ENCODE data around the gene NTMT1. TPM values are rescaled to one million over a fixed set of nuclear protein-coding genes. Genes with fewer than 3 reads are reported as not detected.

The NTMT1 gene
- total RNA-seq, 1 donor from 2014 or later = 15.7 TPM

DNA sequence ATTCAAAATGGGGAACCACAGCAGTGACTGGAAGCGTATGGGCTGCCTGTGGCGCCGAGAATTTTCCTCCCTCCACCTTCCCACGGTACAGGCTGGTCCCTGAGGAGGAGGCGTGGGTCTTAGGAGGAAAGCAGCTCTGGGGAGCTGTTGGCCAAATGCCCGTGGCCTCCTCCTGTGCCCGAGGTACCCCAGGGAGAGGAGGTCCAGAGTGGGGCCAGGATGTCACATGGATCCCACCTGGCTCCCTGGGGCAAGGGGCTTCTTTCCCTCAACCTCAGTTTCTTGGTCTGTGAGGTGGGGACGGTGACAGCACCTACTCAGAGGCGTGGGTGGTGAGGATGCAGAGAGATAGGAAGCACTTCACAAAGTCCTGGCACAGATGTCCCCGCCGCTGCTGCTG lies 56.0 kb downstream of the NTMT1 start:
- no peak for DNase-seq

DNA sequence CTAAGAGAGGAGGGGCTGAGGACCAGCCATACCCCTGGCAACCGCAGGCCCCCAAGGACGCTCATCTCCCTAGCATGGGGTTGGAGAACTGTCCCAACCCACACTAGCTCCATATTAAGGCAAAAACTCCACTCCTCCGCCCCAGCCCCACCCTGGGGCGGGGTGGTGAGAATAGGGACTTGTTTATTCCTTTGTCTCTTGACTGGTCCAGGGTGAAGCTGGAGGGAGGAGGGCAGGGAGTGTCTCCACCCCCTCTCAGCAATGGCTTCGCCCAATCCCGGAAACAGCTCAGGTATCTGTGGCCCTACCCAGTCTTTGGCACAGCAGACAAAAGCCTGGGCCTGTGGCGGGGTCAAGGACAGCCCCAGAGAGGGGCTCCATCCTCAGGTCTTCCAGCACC lies 56.4 kb downstream of the NTMT1 start:
- no peak for DNase-seq

DNA sequence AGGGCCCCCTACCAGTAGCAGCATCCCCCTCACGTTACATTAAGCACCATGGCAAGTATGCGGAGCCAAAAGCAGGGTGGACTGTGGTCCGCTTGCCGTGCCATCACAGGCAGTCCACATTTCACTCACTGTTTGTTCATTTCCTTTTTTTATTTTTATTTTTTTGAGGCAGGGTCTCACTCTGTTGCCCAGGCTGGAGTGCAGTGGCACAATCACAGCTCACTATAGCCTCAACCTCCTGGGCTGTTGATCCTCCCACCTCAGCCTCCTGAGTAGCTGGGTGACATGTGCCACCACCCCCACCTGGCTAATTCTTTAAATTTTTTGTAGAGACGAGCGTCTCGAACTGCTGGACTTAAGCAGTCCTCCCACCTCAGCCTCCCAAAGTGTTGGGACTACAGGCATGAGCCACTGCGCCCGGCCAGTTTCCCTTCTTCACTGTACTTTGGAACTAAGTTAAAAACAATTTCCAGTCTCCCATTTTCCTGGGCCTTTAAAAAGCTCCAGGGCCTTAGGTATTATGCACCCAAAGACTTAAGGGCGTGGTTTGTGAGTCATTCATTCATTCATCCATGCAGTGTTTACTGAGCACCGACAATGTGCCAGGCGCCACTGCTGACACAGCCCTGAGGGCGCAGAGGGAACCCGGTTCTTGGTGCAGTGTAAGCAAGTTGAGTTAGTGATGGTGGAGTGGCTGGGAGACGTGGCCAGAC lies 59.4 kb downstream of the NTMT1 start:
- no peak for DNase-seq

Other genes starting within 250 kb of the NTMT1 start
- gene C9orf50, start 5.1 kb upstream of the NTMT1 start, total RNA-seq = not detected in 2 replicates
- gene ASB6, start 16.0 kb downstream of the NTMT1 start, total RNA-seq = 17.9 and 21.5 TPM in 2 replicates
- gene PRRX2, start 39.5 kb downstream of the NTMT1 start, total RNA-seq = 0.56 and 1.2 TPM in 2 replicates
- gene PTGES, start 126.9 kb downstream of the NTMT1 start, total RNA-seq = 0.47 and 0.51 TPM in 2 replicates
- 33.5 and 34.6 TPM in 2 replicates for gene TOR1B, start 177.0 kb downstream of the NTMT1 start, total RNA-seq
- gene TOR1A, start 198.0 kb downstream of the NTMT1 start, total RNA-seq = 38.0 and 38.8 TPM in 2 replicates
- 37.4 and 49.5 TPM in 2 replicates for gene C9orf78, start 209.1 kb downstream of the NTMT1 start, total RNA-seq
- gene USP20, start 209.3 kb downstream of the NTMT1 start, total RNA-seq = 8.7 and 11.2 TPM in 2 replicates